ENCODE results near the gene SLC25A38. TPM values are rescaled to one million over a fixed set of nuclear protein-coding genes. Genes with fewer than 3 reads are reported as not detected.

Gene SLC25A38
- total RNA-seq, 1 donor from 2014 or later = 19.3 TPM

- peaks cover 18% of the 10 kb centered on the region for H3K36me3 ChIP-seq
- peaks cover 9% of the 10 kb centered on the region for H3K36me3 Mint-ChIP-seq
- no peaks in the 10 kb centered on the region for H3K9me3 Mint-ChIP-seq
- H3K79me2 ChIP-seq (ENCODE audit: low read depth) = peaks cover 40% of the 10 kb centered on the region
- H3K27ac ChIP-seq = peak overlapping the region; percentile 71
- peaks cover 40% of the 10 kb centered on the region for H3F3A ChIP-seq (ENCODE audit: low read depth)
- peak overlapping the region; percentile 96 for H3K27ac Mint-ChIP-seq
- peaks cover 35% of the 10 kb centered on the region for H4K20me1 ChIP-seq (ENCODE audit: low read depth)
- no peaks in the 10 kb centered on the region for H3K9me3 ChIP-seq (ENCODE audit: low read depth)
- H3K4me1 ChIP-seq = peaks cover 15% of the 10 kb centered on the region
- H3K27me3 ChIP-seq = no peaks in the 10 kb centered on the region
- H3K4me1 Mint-ChIP-seq = peaks cover 14% of the 10 kb centered on the region
- peak overlapping the region; percentile 96 for H3K4me3 Mint-ChIP-seq
- H3K27me3 Mint-ChIP-seq (ENCODE audit: insufficient read depth, low read depth) = peaks cover 5% of the 10 kb centered on the region
- no peak for TF ChIP-seq CTCF (IDR thresholded peaks at IDR 0.05)
- TF ChIP-seq EZH2phosphoT487 (IDR thresholded peaks at IDR 0.05) = no peak
- no peak for TF ChIP-seq EZH2 (IDR thresholded peaks at IDR 0.05)
- DNase-seq (ENCODE audit: low spot score) = no peak
- H3K4me2 ChIP-seq = peak overlapping the region; percentile 89
- H3K9ac ChIP-seq = peak overlapping the region; percentile 39
- peak overlapping the region; percentile 74 for H3K4me3 ChIP-seq
- peak overlapping the region; percentile 71 for H2AFZ ChIP-seq (replicated peaks)
Observed at GRCh38 chr3:39405687-39406367, 22.7 kb downstream of the SLC25A38 start.

GRCh38 chr3:39406368-39407258, 23.4 kb downstream of the SLC25A38 start, which contains the start of gene RPSA:
TSS of gene RPSA (plus strand) at chr3:39406720. CDS start at chr3:39407654, 934 bp downstream.
- Histone ChIP-seq H3K4me2 (peak within 1 kb of the TSS; percentile 89), H2AFZ (replicated peaks) (peak within 1 kb of the TSS; percentile 71), H3K36me3 (peaks cover 18% of the 10 kb centered on the region), H3K79me2 (ENCODE audit: low read depth) (peaks cover 40% of the 10 kb centered on the region), H3K4me1 (peaks cover 15% of the 10 kb centered on the region), H4K20me1 (ENCODE audit: low read depth) (peaks cover 42% of the 10 kb centered on the region), H3K27me3 (no peaks in the 10 kb centered on the region), H3F3A (ENCODE audit: low read depth) (peaks cover 48% of the 10 kb centered on the region), H3K9me3 (ENCODE audit: low read depth) (no peaks in the 10 kb centered on the region), H3K9ac (peak within 1 kb of the TSS; percentile 78), H3K4me3 (peak within 1 kb of the TSS; percentile 74), H3K27ac (peak within 1 kb of the TSS; percentile 71)
- H3K4me3 Mint-ChIP-seq = peak within 1 kb of the TSS; percentile 96
- peaks cover 5% of the 10 kb centered on the region for H3K27me3 Mint-ChIP-seq (ENCODE audit: insufficient read depth, low read depth)
- peak; percentile 97 for DNase-seq (ENCODE audit: low spot score)
- H3K27ac Mint-ChIP-seq = peak within 1 kb of the TSS; percentile 96
- H3K36me3 Mint-ChIP-seq = peaks cover 13% of the 10 kb centered on the region
- TF ChIP-seq CTCF (IDR thresholded peaks at IDR 0.05) (peak; percentile 42), EZH2phosphoT487 (IDR thresholded peaks at IDR 0.05) (no peak), EZH2 (IDR thresholded peaks at IDR 0.05) (peak; percentile 29)
- no peaks in the 10 kb centered on the region for H3K9me3 Mint-ChIP-seq
- peaks cover 14% of the 10 kb centered on the region for H3K4me1 Mint-ChIP-seq

GRCh38 chr3:39407259-39407629, 24.1 kb downstream of the SLC25A38 start:
- TF ChIP-seq EZH2 (IDR thresholded peaks at IDR 0.05) (no peak), EZH2phosphoT487 (IDR thresholded peaks at IDR 0.05) (no peak), CTCF (IDR thresholded peaks at IDR 0.05) (no peak)
- peaks cover 19% of the 10 kb centered on the region for H3K36me3 ChIP-seq
- peaks cover 18% of the 10 kb centered on the region for H3K36me3 Mint-ChIP-seq
- no peaks in the 10 kb centered on the region for H3K9me3 ChIP-seq (ENCODE audit: low read depth)
- H3K27me3 ChIP-seq = no peaks in the 10 kb centered on the region
- peak overlapping the region; percentile 74 for H3K4me3 ChIP-seq
- no peak overlapping the region for H2AFZ ChIP-seq (replicated peaks)
- peak overlapping the region; percentile 9 for H3K27ac Mint-ChIP-seq
- peak overlapping the region; percentile 78 for H3K9ac ChIP-seq
- H3K4me3 Mint-ChIP-seq = peak overlapping the region; percentile 96
- no peak for DNase-seq (ENCODE audit: low spot score)
- H3F3A ChIP-seq (ENCODE audit: low read depth) = peaks cover 54% of the 10 kb centered on the region
- peak overlapping the region; percentile 53 for H3K27ac ChIP-seq
- H3K4me2 ChIP-seq = peak overlapping the region; percentile 89
- peaks cover 15% of the 10 kb centered on the region for H3K4me1 ChIP-seq
- peaks cover 46% of the 10 kb centered on the region for H4K20me1 ChIP-seq (ENCODE audit: low read depth)
- H3K4me1 Mint-ChIP-seq = peaks cover 14% of the 10 kb centered on the region
- H3K79me2 ChIP-seq (ENCODE audit: low read depth) = peaks cover 40% of the 10 kb centered on the region
- peaks cover 5% of the 10 kb centered on the region for H3K27me3 Mint-ChIP-seq (ENCODE audit: insufficient read depth, low read depth)
- H3K9me3 Mint-ChIP-seq = no peaks in the 10 kb centered on the region

Data from neural progenitor cell (in vitro differentiated cells).